Skeletal muscle satellite cell (primary cell): ENCODE data around the gene UBC. TPM values are rescaled to one million over a fixed set of nuclear protein-coding genes. Genes with fewer than 3 reads are reported as not detected.

Experiments used
- H3K27me3 ChIP-seq: 2 replicates; pipeline ENCODE4 v1.7.0; 2013; ENCODE audit warnings: low read length; ENCODE audit not compliant: control insufficient read depth, insufficient read depth
- H3K36me3 ChIP-seq: 2 replicates; pipeline ENCODE4 v1.7.0; 2013; ENCODE audit warnings: mild to moderate bottlenecking, control low read depth, low read length; ENCODE audit not compliant: insufficient read depth
- H3K4me1 ChIP-seq: 2 replicates; pipeline ENCODE4 v1.7.0; 2013; ENCODE audit warnings: low read length; ENCODE audit not compliant: control insufficient read depth, insufficient read depth
- H3K4me2 ChIP-seq: 2 replicates; pipeline ENCODE4 v1.7.0; 2013; ENCODE audit warnings: mild to moderate bottlenecking, low read length
- H3K4me3 ChIP-seq: 2 replicates; pipeline ENCODE4 v1.7.0; 2013; ENCODE audit warnings: low read length
- H3K9ac ChIP-seq: 2 replicates; pipeline ENCODE4 v1.7.0; 2013; ENCODE audit warnings: mild to moderate bottlenecking, low read depth, low read length, moderate library complexity
- H3K9me3 ChIP-seq: replicated peaks from 2 replicates; pipeline ENCODE4 v1.7.0; 2013; ENCODE audit warnings: mild to moderate bottlenecking, control low read depth, low read length
- total RNA-seq: library from RNA; depleted of rRNA; stranded (reverse); fragments of >200 nt; gene quantifications from 2 replicates; pipeline ENCODE4 v1.2.3, GENCODE V29; 2012; rRNA removed

UBC gene
- 1,475 and 1,652 TPM in 2 replicates for total RNA-seq

DNA sequence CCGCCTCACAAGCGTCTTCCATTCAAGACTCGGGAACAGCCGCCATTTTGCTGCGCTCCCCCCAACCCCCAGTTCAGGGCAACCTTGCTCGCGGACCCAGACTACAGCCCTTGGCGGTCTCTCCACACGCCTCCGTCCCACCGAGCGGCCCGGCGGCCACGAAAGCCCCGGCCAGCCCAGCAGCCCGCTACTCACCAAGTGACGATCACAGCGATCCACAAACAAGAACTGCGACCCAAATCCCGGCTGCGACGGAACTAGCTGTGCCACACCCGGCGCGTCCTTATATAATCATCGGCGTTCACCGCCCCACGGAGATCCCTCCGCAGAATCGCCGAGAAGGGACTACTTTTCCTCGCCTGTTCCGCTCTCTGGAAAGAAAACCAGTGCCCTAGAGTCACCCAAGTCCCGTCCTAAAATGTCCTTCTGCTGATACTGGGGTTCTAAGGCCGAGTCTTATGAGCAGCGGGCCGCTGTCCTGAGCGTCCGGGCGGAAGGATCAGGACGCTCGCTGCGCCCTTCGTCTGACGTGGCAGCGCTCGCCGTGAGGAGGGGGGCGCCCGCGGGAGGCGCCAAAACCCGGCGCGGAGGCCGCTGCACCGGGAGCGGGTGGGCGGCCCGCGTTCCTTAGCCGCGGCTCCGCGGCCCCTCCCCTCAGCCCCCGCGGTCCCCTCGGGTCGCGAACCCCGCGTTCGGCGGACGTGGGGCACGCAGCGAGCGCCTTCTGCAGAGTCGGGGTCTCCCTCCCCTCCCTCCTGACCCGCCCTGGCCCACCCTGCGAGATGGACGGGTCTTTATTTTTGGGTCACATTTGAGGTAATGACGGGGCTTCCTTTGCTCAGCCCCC is at the start of gene UBC:
Gene UBC (minus strand): TSS at position 259 of the 847 bp plus-strand sequence. CDS start 879 bp downstream, outside the sequence.
- H3K4me1 ChIP-seq = peaks cover 37% of the 10 kb centered on the region

DNA sequence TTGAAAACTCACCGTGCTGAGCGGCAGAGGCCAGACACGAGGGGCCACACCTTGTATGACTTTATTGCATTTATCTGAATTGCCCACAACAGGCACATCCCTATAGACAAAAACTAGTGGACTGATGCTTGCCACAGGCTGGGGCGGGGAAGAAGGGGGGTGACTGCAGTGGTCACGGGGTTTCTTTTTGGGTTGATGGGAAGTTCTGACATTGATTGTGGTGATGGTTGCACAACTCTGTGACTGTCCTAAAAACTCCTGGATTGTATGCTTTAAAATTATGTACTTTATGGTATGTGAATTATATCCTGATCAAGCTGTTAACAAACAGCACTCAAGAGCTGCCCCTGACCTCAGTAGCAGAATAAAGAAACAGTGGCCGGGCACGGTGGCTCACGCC is 48.8 kb upstream of the UBC start:
- no peaks in the 10 kb centered on the region for H3K9me3 ChIP-seq
- no peak overlapping the region for H3K9ac ChIP-seq
- H3K4me2 ChIP-seq = no peak overlapping the region
- no peak overlapping the region for H3K4me3 ChIP-seq
- H3K27me3 ChIP-seq = no peaks in the 10 kb centered on the region
- H3K36me3 ChIP-seq = peaks cover 46% of the 10 kb centered on the region
- no peaks in the 10 kb centered on the region for H3K4me1 ChIP-seq

More for the DNA sequence above, at the start of gene UBC:
- Histone ChIP-seq H3K27me3 (no peaks in the 10 kb centered on the region), H3K9me3 (no peaks in the 10 kb centered on the region), H3K4me2 (peak within 1 kb of the TSS; percentile 80), H3K9ac (peak within 1 kb of the TSS; percentile 90), H3K36me3 (peaks cover 30% of the 10 kb centered on the region), H3K4me3 (peak within 1 kb of the TSS; percentile 99)

DNA sequence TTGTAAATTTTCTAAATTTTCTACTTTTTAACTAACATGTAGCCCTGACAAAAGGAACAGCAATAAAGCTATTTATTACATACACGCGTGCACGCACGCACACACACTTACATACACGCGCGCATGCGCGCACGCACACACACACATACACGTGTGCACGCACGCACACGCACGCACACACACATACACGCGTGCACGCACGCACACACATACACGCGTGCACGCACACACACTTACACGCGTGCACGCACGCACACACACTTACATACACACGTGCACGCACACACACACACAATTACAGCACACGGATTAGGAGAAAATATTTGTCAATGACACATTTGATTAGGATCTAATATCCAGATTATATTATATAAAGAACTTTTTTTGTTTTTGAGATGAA is 46.6 kb upstream of the UBC start:
- no peaks in the 10 kb centered on the region for H3K27me3 ChIP-seq
- no peaks in the 10 kb centered on the region for H3K4me1 ChIP-seq
- H3K36me3 ChIP-seq = peaks cover 47% of the 10 kb centered on the region

DNA sequence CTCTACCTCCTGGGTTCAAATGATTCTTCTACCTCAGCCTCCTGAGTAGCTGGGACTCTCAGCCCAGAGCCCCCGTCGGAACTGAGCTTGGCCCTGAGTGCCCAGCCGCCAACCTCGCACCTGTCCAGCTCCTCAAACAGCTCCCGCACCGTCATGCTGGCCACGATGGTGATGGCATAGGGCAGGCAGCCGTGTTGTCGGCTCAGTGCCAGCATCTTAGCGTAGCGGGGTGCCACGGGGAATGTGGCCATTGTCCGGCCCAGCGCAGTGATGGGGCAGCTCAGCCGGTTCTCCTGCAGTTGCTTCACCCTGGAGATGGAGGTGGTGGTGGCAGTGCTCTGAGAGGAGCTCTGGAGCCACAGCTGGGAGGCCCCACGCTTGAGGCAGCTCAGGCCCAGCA is 42.1 kb upstream of the UBC start:
- H3K9ac ChIP-seq = no peak overlapping the region
- H3K4me3 ChIP-seq = no peak overlapping the region
- no peaks in the 10 kb centered on the region for H3K4me1 ChIP-seq
- no peaks in the 10 kb centered on the region for H3K27me3 ChIP-seq
- no peaks in the 10 kb centered on the region for H3K9me3 ChIP-seq
- H3K36me3 ChIP-seq = peaks cover 37% of the 10 kb centered on the region
- H3K4me2 ChIP-seq = no peak overlapping the region

More for the DNA sequence above, 46.6 kb upstream of the UBC start:
- no peak overlapping the region for H3K9ac ChIP-seq
- no peaks in the 10 kb centered on the region for H3K9me3 ChIP-seq
- H3K4me2 ChIP-seq = no peak overlapping the region
- no peak overlapping the region for H3K4me3 ChIP-seq

DNA sequence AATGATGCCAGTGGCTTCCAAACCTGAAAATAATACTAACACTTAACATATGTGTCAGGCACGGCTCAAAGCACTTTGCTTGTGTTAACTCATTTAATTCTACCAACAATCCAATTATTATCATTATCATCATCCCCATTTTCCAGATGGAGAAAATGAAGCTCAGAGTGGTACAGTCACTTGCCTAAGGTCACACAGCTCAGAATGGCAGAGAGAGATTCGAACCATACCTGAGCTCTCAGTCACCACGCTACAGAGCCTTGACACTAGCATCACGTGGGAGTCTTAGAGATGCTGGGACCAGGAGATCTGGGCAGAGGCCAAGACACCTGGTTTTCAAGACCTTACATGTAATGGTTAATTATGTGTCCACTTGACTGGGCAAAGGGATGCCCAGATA is 40.3 kb upstream of the UBC start:
- Histone ChIP-seq H3K9ac (no peak overlapping the region), H3K36me3 (peaks cover 45% of the 10 kb centered on the region), H3K4me2 (no peak overlapping the region), H3K4me3 (no peak overlapping the region), H3K9me3 (no peaks in the 10 kb centered on the region), H3K27me3 (no peaks in the 10 kb centered on the region), H3K4me1 (no peaks in the 10 kb centered on the region)

DNA sequence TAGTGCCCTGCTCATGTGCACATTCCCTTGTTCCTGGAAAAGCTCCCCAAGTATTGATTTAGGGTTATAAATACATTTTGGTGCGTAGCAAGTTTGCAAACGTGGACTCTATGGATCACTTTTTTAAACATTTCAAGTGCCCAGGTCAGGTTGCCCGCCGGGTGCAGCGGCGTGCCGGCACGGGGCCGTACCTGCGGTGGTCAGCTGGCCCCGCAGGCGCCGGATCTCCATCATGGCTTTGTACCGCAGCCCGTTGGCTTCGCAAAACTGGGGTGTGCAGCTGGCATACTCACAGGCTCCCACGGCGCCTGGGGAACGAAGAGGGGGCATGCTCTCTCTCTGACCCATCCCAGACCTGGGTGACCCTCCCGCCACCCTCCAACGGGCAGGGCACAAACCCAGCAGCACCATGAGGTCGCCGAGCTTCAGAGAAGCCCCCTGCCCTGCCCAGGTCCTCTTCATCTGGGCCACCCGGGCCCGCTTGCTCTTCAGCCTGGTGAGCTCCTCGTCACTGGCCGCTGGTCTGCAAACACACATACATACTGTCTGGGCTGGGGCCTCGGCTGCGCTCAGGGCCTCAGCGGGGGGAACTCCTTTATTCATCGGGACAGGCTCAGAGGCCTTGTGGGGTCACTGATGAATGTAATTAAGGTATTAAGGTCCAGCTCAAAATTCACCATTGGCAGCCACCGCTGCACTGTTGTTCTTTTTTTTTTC is 39.4 kb upstream of the UBC start:
- Histone ChIP-seq H3K9ac (no peak overlapping the region), H3K9me3 (no peaks in the 10 kb centered on the region), H3K4me3 (no peak overlapping the region), H3K4me2 (no peak overlapping the region), H3K4me1 (no peaks in the 10 kb centered on the region), H3K36me3 (peaks cover 48% of the 10 kb centered on the region), H3K27me3 (no peaks in the 10 kb centered on the region)

DNA sequence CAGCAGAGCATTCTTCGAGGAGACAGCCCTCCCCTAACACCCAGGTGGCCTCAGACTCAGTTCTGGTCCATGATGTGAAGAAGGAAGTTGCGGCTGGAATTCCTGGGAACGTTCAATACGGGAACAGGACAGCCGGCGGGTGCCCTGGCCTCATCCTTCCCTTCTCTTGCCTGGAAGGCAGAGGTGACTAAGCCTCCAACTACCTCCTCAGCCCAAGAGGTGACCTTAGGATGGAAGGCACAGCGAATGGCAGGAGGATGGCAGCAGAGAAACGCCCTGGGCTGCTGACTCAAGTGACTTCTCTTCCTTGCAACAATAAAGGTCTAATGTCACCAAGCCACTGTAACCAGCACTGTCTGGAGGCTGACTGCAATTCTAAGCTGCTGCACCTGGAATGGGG is 38.4 kb upstream of the UBC start:
- Histone ChIP-seq H3K9me3 (no peaks in the 10 kb centered on the region), H3K36me3 (peaks cover 47% of the 10 kb centered on the region), H3K27me3 (no peaks in the 10 kb centered on the region), H3K4me3 (no peak overlapping the region), H3K9ac (no peak overlapping the region), H3K4me2 (no peak overlapping the region), H3K4me1 (no peaks in the 10 kb centered on the region)

DNA sequence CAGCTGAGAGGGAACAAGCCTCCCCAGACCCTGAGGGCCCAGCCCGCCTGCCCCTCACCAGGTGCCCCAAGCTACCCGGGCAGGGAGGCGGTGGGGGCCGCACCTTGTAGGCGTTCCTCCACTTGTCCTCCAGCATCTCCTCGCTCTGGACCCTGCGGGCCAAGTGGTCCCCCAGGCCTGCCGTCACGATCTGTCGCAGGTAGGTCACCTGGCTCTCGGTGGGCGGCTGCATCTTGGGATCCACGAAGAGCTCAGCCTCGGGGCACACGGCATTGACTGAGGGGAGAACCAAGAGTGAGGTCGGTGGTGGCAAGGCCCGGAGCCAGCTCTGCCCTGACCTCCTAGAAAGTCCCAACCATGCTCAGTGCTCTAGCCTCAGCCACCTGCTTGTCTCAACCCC is 37.8 kb upstream of the UBC start:
- Histone ChIP-seq H3K9me3 (no peaks in the 10 kb centered on the region), H3K4me2 (no peak overlapping the region), H3K4me1 (no peaks in the 10 kb centered on the region), H3K27me3 (no peaks in the 10 kb centered on the region), H3K9ac (no peak overlapping the region), H3K36me3 (peaks cover 50% of the 10 kb centered on the region), H3K4me3 (no peak overlapping the region)

DNA sequence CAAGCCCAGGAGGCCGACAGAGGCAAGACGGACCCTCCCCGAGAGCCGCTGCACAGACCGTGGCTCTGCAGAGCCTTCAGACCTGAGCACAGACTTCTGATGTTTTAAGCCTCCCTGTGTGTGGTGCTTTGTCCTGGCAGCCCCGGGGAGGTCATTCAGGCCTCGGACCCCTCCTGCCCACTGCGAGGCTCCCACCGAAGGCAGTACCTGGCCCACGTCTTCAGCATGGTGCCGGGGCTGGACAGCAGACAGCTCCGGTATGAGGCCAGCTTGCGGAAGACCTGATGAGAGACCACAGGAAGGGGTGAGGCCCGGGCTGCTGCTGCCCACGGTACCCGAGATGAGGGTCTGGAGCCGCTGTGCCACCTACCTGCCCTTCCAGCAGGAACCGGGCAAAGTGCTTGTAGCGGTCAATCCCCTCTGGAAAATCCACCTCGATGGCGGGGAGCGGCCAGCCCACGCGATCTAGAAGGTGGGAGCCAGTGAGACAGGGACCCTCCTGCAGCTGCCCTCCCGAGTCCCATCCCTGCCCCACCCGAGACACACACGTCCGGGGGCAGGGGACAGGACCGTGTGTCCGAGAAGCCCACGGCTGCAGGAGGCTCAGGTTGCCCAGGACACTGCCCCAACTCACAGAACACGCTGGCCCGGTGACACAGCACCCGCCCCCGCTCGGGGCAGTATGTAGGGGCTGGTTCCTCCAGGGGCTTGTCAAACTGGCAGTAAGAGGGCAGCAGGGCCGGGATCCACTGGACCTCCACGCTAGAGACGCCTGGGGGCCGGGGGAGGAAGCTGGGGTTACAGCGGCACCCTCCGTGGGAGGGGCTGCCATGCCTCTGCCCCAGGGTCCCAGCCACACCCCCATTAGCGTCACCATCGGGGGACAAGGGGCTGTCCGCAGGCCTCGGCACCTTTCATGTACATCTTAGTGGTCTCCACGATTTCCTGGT is 35.6 kb upstream of the UBC start:
- no peak overlapping the region for H3K4me3 ChIP-seq
- H3K36me3 ChIP-seq = peaks cover 39% of the 10 kb centered on the region
- no peak overlapping the region for H3K9ac ChIP-seq
- no peaks in the 10 kb centered on the region for H3K4me1 ChIP-seq
- no peaks in the 10 kb centered on the region for H3K27me3 ChIP-seq
- H3K4me2 ChIP-seq = no peak overlapping the region
- no peaks in the 10 kb centered on the region for H3K9me3 ChIP-seq

DNA sequence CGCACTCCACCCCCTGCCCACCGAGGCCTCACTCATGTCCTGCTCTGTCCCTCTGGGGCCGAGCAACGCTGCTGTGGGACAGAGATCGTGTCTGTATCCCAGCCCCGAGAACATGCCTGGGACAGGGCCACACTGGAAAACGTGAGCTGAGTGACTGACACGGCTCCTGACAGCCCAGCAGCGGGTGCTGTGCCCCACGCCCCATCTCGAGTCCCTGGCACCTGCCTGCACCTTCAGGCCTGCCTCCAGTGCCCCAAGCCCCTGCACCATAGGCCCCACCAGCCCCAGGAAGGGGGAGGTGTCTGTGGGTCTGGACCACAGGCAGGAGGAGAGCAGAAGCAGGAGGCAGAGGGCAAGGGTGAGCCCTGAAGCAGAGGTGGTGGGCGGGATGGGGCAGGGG is 34.6 kb upstream of the UBC start:
- no peaks in the 10 kb centered on the region for H3K27me3 ChIP-seq
- no peak overlapping the region for H3K4me3 ChIP-seq
- peaks cover 38% of the 10 kb centered on the region for H3K36me3 ChIP-seq
- no peaks in the 10 kb centered on the region for H3K4me1 ChIP-seq
- no peak overlapping the region for H3K9ac ChIP-seq
- H3K9me3 ChIP-seq = no peaks in the 10 kb centered on the region
- no peak overlapping the region for H3K4me2 ChIP-seq
